ENCODE data around the gene DR1. TPM values are rescaled to one million over a fixed set of nuclear protein-coding genes. Genes with fewer than 3 reads are reported as not detected.

Gene DR1
- total RNA-seq, 1 experiment from 2014 or later, result 87.3 TPM

GRCh38 chr1:93357242-93357641, 11.5 kb downstream of the DR1 start:
- no CpG with 5 or more reads among the region's 2 CpGs for WGBS (ENCODE audit: extremely low coverage, insufficient read length, low lambda C conversion rate)
- peaks cover 15 to 65% (median 64%) of the 10 kb centered on the region in 3 experiments; a peak in 6 of 7 replicates for H3K36me3 Mint-ChIP-seq (ENCODE audit: insufficient read depth in 1 of 3, low read depth in 3 of 3)

More at GRCh38 chr1:93357242-93357641, 11.5 kb downstream of the DR1 start:
- Histone ChIP-seq H2AFZ (ENCODE audit: low read length) (no peak overlapping the region), H3K9ac (ENCODE audit: extremely low read depth, insufficient read length, low read length) (no peak overlapping the region), H3K23me2 (ENCODE audit: insufficient read length, low read depth, low read length, poor library complexity, severe bottlenecking) (no peaks in the 10 kb centered on the region), H3K4me2 (ENCODE audit: insufficient read depth, insufficient read length, low read length) (no peak overlapping the region), H2BK120ac (ENCODE audit: low read depth, low read length, poor library complexity, severe bottlenecking) (no peak overlapping the region), H3K23ac (ENCODE audit: insufficient read length, low read depth, low read length) (no peak overlapping the region), H2BK5ac (ENCODE audit: insufficient read length, low read length) (no peak overlapping the region), H2BK20ac (ENCODE audit: low read depth, low read length, poor library complexity, severe bottlenecking) (no peak overlapping the region), H2AK5ac (ENCODE audit: insufficient read length, low read length) (no peak overlapping the region), H3K27ac (ENCODE audit: insufficient read length, low read depth, low read length) (no peak overlapping the region), H3K79me2 (ENCODE audit: insufficient read depth, low read length) (peaks cover 7% of the 10 kb centered on the region; the same call in 1 of the 2 replicates), H3K9me3 (ENCODE audit: control insufficient read depth, low read depth, low read length) (no peaks in the 10 kb centered on the region), H3K56ac (ENCODE audit: insufficient read length, low read depth, low read length) (no peak overlapping the region), H3K18ac (ENCODE audit: insufficient read length, low read depth, low read length) (no peak overlapping the region), H2BK12ac (ENCODE audit: insufficient read length, low read depth, low read length) (no peak overlapping the region), H3K79me1 (ENCODE audit: insufficient read depth, low read depth, low read length, poor library complexity, severe bottlenecking) (no peaks in the 10 kb centered on the region), H4K20me1 (ENCODE audit: control insufficient read depth, insufficient read depth, insufficient read length) (no peaks in the 10 kb centered on the region), H3K27me3 (ENCODE audit: insufficient read depth, low read length) (no peaks in the 10 kb centered on the region), H3K14ac (ENCODE audit: insufficient read depth, low read length) (no peak overlapping the region), H4K91ac (ENCODE audit: insufficient read length, low read depth, low read length) (no peak overlapping the region), H4K5ac (ENCODE audit: insufficient read length, low read depth, low read length) (no peak overlapping the region), H3K4ac (ENCODE audit: low read depth, low read length) (no peak overlapping the region), H3T11ph (ENCODE audit: low read length) (no peak overlapping the region), H2BK15ac (ENCODE audit: low read depth, low read length) (no peak overlapping the region), H4K8ac (replicated peaks; ENCODE audit: insufficient read length, low read depth, low read length) (no peak overlapping the region), H3K4me1 (ENCODE audit: insufficient read depth, low read length) (no peaks in the 10 kb centered on the region)
- TF ChIP-seq, protein P1, sequence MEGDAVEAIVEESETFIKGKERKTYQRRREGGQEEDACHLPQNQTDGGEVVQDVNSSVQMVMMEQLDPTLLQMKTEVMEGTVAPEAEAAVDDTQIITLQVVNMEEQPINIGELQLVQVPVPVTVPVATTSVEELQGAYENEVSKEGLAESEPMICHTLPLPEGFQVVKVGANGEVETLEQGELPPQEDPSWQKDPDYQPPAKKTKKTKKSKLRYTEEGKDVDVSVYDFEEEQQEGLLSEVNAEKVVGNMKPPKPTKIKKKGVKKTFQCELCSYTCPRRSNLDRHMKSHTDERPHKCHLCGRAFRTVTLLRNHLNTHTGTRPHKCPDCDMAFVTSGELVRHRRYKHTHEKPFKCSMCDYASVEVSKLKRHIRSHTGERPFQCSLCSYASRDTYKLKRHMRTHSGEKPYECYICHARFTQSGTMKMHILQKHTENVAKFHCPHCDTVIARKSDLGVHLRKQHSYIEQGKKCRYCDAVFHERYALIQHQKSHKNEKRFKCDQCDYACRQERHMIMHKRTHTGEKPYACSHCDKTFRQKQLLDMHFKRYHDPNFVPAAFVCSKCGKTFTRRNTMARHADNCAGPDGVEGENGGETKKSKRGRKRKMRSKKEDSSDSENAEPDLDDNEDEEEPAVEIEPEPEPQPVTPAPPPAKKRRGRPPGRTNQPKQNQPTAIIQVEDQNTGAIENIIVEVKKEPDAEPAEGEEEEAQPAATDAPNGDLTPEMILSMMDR (conservative IDR thresholded peaks at IDR 0.05), result no peak
- DNase-seq, result no peak
- Mint-ChIP-seq H3K27me3 (ENCODE audit: low read depth) (no peaks in the 10 kb centered on the region), H3K9me3 (no peaks in the 10 kb centered on the region), H3K27ac (peak overlapping the region in 1 of 3 experiments; percentile 50; a peak in 1 of 7 replicates), H3K4me3 (no peak overlapping the region), H3K4me1 (peaks cover 21 to 25% of the 10 kb centered on the region in 2 experiments)

All from H9 (cell line).